IPS DF 19.7 (cell line): ENCODE measurements around the gene CAMTA2.
"Not testable (repeated sequence)": the region's sequence is repeated elsewhere in the genome, so short reads cannot be mapped to it uniquely, and the experiment has no call there.

Experiments
- DNase-seq: peaks from one replicate; pipeline ENCODE4 v3.0.0-alpha.2; 2013; ENCODE audit warnings: low read depth, low spot score

CAMTA2 gene

GRCh38 chr17:4934173-4934979 lies 53.1 kb downstream of the CAMTA2 start:
- DNase-seq: no peak

DNA sequence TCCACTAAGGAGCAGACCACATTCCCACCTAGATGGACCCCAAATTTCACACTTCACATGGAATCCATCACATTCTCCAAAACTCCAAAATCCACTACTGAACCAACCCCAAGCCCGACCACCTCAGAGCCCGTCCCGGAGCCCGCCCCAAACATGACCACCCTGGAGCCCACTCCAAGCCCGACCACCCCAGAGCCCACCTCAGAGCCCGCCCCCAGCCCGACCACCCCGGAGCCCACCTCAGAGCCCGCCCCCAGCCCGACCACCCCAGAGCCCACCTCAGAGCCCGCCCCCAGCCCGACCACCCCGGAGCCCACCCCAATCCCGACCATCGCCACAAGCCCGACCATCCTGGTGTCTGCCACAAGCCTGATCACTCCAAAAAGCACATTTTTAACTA lies 53.8 kb downstream of the CAMTA2 start:
- no peak for DNase-seq

GRCh38 chr17:4932756-4933155 lies 54.7 kb downstream of the CAMTA2 start:
- DNase-seq: no peak

- no peak for DNase-seq
Measured at GRCh38 chr17:4931963-4932362, 55.5 kb downstream of the CAMTA2 start, which contains the start of gene GP1BA. GP1BA (plus strand) TSS chr17:4932277; CDS start chr17:4932605, 328 bp downstream.

DNA sequence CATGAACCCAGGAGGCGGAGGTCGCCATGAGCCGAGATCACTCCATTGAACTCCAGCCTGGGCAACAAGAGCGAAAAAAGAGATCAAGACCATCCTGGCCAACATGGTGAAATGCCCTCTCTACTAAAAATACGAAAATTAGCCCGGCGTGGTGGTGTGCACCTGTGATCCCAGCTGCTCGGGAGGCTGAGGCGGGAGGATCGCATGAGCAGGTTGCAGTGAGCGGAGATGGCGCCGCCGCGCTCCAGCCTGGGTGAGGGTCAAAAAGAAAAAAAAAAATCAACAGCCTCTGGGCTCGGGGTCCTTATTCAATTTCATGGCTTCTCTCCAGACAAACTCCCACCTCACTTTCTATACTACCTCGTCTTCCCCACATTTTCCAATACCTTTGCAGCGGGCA lies 58.6 kb downstream of the CAMTA2 start:
- DNase-seq: no peak

DNA sequence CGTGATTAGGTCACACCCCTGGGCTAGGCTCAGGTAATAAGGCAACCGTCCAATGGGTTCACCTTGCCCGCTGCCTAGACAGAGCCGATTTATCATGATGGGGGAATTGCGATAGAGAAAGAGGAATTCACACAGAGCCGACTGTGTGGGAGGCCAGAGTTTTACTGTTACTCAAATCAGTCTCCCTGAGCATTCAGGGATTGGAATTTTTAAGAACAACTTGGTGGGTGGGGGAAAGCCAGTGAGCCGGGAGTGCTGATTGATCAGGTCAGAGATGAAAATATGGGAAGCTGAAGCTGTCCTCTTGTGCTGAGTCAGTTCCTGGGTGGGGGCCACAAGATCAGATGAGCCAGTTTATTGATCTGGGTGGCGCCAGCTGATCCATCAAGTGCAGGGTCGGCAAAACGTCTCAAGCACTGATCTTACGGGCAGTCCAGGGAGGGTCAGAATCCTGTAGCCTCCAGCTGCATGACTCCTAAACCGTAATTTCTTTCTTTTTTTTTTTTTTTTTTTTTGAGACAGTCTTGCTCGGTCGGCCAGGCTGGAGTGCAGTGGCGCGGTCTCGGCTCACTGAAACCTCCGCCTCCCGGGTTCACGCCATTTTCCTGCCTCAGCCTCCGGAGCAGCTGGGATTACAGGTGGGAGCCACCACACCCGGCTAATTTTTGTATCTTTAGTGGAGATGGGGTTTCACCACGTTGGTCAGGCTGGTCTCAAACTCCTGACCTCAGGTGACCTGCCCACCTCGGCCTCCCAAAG lies 60.7 kb downstream of the CAMTA2 start:
- DNase-seq: not testable (repeated sequence)

- DNase-seq: no peak
Measured at GRCh38 chr17:4921320-4921719, 66.2 kb downstream of the CAMTA2 start.

- DNase-seq: no peak
Measured at GRCh38 chr17:4920351-4921048, 67.0 kb downstream of the CAMTA2 start.

GRCh38 chr17:4919511-4920047 lies 67.9 kb downstream of the CAMTA2 start:
- DNase-seq: no peak
